Measurements from ENCODE around the gene BRAF.

- no peak for TF ChIP-seq POLR2AphosphoS5 (IDR thresholded peaks at IDR 0.05; ENCODE audit: low read depth, low read length)
- TF ChIP-seq POLR2A (IDR thresholded peaks at IDR 0.05; ENCODE audit: low read depth, low read length), result no peak
Measured at GRCh38 chr7:140778568-140778967, 146.2 kb downstream of the BRAF start.
